Ramos (cell line): ENCODE data around the gene ADGRG4.

Source experiments
- in situ Hi-C: fragments of 300-500 bp; cut with MboI; formaldehyde crosslinking; loops from one replicate; pipeline ENCODE4 v1.14.3; 2022; ENCODE audit warnings: low sequenced_read_pairs; ENCODE audit not compliant: unreplicated experiment

The ADGRG4 gene

DNA sequence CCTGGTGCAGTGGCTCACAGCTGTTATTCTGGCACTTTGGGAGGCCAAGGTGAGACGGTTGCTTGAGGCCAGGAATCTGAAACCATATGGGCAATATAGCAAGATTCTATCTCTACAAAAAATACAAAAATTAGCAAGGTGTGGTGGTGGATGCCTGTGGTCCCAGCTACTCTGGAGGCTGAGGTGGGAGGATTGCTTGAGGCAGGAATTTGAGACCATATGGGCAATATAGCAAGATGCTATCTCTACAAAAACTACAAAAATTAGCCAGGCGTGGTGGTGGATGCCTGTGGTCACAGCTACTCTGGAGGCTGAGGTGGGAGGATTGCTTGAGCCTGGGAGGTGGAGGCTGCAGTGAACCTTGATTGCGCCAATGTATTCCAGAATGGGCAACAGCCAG, 2.3 kb downstream of the ADGRG4 start:
- in situ Hi-C loops, result no loop called here

DNA sequence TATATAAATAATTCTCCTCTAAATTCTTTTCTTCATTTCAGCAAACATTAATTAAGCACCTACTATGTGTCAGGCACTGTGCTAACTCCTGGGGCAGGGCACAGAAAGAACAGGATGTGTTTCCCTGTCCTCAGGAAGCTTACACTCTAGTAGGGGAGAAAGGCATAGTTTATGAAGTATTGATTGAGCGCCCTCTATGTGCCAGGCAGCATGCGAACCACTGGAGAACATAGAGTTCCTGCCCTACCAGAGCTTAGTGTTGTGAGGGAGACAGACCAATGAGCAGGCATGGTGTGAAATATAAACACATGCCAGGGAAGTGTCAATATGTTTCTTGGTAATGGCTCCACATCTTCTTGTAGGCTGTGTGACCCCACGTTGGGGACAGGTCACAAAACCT, 3.7 kb downstream of the ADGRG4 start:
- in situ Hi-C loops, result no loop called here

- in situ Hi-C loops, result no loop called here
These were observed 5.4 kb downstream of the ADGRG4 start for GRCh38 chrX:136306182-136306581.

GRCh38 chrX:136307471-136307870, 6.7 kb downstream of the ADGRG4 start:
- in situ Hi-C loops, result no loop called here

DNA sequence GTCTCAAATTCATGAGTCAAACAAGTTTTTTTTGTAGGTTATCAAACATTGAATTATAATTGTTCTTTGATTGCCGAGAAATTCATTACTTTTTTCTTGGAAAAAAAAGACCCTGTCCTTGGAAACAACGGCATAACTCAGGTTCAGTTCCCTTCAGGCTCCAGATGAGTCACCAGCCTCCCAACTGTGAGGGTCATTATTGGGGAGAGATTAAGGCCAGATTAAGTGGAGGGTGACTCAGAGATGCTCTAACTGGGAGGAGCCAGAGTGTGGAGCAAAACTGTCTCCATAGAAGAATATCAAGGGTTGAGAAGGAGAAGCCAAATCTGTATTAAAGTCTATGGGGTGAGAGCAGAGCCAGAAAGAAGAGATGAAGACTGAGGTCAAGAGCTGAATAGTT, 9.6 kb downstream of the ADGRG4 start:
- in situ Hi-C loops, result no loop called here

- in situ Hi-C loops, result no loop called here
These were observed 17.4 kb downstream of the ADGRG4 start for GRCh38 chrX:136318156-136318555.

DNA sequence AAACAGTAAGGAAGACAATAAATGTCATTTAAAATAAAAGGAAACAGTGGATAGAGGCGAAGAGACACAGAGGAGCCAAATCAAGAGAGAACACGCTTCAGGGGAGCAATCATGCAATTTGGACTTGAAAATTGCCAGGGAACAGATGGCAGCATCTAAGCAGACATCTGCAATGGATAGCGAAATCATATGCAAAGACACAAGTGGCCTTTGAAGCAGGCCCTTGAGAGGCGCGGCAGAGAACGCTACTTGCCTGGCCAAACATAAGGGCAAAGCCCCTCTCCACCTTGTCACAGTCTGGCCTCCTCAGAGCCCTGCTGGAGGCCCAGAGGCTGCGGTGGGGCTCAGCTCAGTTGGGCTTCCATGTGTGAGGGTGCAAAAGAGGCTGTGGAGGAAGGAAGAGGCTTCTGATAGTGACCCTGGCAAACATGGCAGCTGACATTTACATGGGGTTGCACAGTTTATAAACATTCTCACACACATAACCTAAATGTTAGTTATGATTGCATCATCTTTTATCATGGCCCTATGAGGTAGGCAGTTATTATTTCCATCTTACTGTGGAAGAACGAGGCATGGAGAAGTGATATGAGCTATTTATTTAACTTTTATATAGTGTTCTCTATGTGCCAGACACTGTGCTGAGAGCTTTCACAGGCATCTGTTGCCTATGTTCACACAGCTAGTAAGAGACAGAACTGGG, 18.3 kb downstream of the ADGRG4 start:
- in situ Hi-C loops, result no loop called here

DNA sequence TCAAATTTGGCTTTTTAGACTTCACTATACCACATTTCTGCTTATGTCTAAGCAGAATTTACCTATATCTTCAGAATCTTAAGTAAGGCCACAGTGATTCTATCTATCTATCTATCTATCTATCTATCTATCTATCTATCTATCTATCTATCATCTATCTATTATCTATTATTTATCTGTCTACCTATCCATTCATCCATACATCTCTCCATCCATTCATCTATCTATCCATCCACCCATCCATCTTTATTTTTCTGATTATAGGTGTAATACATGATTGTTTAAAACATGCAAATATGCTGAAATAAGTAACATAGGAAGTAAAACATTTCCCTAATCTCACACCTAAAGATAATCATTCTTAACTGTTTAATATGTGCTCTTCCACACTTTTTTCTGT, 18.8 kb downstream of the ADGRG4 start:
- in situ Hi-C loops, result no loop called here

DNA sequence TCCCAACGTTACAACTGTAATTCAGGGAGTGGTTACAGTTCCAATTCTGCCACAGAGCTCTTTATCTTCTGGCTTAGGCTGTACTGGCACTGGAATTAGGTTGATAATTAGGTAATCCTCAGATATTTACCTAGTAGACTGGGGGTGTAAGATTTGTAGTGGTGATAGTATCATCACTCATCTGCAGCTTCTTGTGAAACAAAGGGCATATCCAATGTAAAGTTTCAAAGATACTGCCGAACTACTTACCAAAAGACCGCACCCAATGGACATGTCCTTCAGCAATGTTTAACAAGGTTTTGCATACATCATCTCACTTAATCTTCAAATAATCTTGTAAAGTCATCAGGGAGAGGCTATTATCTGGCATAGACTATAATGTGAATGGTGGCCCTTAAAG, 20.8 kb downstream of the ADGRG4 start:
- in situ Hi-C loops, result no loop called here

GRCh38 chrX:136322064-136322463, 21.3 kb downstream of the ADGRG4 start:
- in situ Hi-C loops, result no loop called here

DNA sequence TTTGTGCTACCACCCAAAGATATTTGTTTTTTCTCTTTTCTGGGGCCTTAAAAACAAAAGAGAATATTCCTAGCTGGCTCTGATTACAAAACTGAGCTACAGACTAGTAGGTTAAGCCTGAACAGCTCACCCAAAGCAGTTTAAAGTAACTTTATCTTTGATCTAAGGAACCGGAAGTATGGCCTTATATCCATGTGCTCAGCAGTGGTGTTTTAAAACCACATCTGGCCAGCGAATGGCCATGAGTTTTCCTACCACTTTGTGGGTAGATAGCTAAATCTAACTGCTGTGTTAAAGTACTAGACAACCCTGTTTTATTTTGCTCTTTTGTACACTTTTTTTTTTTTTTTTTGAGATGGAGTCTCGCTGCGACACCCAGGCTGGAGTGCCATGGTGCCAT, 24.6 kb downstream of the ADGRG4 start:
- in situ Hi-C loops, result no loop called here

- in situ Hi-C loops, result no loop called here
These were observed 28.2 kb downstream of the ADGRG4 start for GRCh38 chrX:136328933-136329332.

GRCh38 chrX:136336623-136337022, 35.9 kb downstream of the ADGRG4 start:
- in situ Hi-C loops, result no loop called here

- in situ Hi-C loops, result no loop called here
These were observed 38.9 kb downstream of the ADGRG4 start for GRCh38 chrX:136339702-136340101.

DNA sequence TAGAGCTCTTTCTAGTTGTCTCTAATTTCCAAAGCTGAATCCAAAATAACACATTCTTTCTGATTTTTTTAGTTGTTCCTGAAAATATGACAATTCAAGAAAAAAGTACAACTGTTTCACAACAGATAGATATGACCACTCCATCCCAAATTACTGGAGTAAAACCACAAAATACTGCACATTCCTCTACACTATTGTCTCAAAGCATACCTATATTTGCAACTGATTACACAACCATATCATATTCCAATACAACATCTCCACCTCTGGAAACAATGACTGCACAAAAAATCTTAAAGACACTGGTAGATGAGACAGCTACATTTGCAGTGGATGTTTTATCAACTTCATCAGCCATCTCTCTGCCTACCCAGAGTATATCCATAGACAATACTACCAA, 43.6 kb downstream of the ADGRG4 start:
- in situ Hi-C loops, result no loop called here

DNA sequence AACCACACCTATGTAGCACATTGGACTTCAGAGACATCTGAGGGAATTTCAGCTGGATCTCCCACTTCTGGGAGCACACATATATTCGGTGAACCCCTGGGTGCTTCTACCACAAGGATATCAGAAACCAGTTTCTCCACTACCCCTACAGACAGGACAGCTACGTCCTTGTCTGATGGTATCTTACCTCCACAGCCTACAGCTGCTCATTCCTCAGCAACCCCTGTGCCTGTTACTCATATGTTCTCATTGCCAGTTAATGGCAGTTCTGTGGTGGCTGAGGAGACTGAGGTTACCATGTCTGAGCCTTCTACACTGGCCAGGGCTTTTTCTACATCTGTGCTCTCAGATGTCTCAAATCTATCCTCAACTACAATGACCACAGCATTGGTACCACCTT, 45.7 kb downstream of the ADGRG4 start:
- in situ Hi-C loops, result no loop called here

GRCh38 chrX:136347706-136348105, 46.9 kb downstream of the ADGRG4 start:
- in situ Hi-C loops, result no loop called here

DNA sequence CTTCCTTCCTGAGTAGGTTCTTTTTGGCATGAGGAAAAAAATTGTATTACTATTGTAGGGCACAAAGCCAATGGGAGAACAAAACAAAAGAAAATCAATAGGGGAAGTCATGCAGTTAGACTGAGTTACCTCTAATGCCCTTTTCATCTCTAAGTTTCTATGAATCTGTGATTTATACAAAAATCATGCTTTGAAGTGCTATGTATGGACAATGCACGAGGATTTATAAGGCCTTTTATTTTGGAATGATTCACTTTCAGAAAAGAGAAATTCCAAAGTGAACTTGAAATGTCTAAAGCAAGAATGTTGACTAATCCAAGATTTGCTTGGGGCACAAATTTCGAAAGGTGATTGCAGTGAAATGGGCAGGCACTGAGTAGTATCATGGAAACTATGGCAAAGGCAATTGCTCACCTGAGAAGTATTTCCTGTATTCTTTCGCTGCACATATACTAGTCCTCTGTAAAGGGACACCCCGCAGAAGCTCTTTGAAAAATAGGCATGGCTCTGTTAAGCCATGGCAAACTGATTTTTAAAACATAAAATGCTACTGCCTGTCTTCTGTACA, 52.8 kb downstream of the ADGRG4 start:
- in situ Hi-C loops, result no loop called here

GRCh38 chrX:136354201-136354600, 53.4 kb downstream of the ADGRG4 start:
- in situ Hi-C loops, result no loop called here

GRCh38 chrX:136369377-136369776, 68.6 kb downstream of the ADGRG4 start:
- in situ Hi-C loops, result no loop called here

GRCh38 chrX:136376713-136377112, 76.0 kb downstream of the ADGRG4 start:
- in situ Hi-C loops, result no loop called here

DNA sequence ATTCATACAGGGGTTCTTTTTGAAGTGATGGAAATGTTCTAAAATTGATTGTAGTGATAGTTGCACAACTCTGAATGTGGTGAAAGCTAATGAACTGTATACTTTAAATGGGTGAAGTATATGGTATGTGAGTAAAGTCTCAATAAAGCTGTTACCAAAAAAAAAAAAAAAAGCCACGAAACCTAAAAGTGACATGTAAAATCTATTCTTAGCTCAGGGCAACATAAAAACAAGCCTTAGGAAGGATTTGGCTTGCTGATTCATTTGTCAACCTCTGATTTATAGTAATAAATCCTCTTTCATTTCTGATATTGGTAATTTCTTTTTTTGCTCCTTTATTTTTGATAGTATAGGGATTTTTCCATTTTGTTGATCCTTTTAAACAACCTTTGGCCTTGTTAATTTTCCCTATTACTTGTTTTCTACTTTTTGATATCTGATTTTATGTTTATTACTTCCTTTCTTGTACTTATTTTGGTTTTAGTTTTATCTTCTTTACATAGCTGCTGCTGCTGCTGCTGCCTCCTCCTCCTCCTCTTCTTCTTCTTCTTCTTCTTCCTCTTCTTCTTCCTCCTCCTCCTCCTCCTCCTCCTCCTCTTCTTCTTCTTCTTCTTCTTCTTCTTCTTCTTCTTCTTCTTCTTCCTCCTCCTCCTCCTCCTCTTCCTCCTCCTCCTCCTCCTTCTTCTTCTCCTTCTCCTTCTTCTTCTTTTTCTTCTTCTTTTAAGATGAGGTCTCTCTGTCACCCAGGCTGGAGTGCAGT, 79.4 kb downstream of the ADGRG4 start:
- in situ Hi-C loops, result no loop called here
